ENCODE results near the gene HOXB6.

The HOXB6 gene

DNA sequence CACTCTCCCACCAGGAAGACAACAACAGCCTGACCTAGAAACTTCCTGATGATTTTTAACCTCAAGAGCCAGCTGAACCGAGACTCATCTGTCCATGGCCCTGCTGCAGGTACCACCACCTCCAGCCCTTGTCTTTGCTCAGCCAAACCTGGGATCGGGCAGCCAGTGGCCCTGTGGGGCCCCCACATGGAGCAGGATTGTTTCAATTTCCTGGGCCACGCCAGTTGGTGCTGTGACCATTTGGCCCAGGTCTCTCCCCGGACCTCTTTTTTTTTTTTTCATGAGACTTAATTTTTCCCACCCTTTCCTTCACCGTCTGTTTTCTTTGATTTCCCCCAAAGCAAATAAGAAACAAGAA, 51.6 kb downstream of the HOXB6 start:
- DNase-seq (ENCODE audit: low read depth in 2 of 2), result no peak

- no peak for DNase-seq (ENCODE audit: low read depth in 2 of 2)
These were observed 52.2 kb downstream of the HOXB6 start for GRCh38 chr17:48552466-48553189.

GRCh38 chr17:48551596-48552465, 53.0 kb downstream of the HOXB6 start:
- no peak for DNase-seq (ENCODE audit: low read depth in 2 of 2)

DNA sequence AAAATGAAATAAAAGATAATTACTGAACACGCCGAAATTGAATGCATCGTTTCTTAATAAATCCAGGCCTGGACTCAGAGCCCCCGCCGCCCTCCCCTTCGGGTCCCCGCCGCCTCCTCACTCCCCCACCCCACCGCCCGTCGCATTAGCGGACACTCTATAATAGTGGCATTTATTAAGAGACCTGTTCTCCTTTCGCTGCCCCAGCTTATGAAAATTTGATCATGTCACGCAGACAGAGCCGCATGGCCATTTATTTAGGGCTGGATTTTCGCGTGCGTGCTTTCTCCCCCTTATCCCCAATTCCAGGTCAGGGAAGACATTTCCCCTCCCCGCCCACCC, 53.6 kb downstream of the HOXB6 start:
- DNase-seq (ENCODE audit: low read depth in 2 of 2), result no peak

- DNase-seq (ENCODE audit: low read depth in 2 of 2), result no peak
These were observed 54.1 kb downstream of the HOXB6 start for GRCh38 chr17:48550502-48551213.

DNA sequence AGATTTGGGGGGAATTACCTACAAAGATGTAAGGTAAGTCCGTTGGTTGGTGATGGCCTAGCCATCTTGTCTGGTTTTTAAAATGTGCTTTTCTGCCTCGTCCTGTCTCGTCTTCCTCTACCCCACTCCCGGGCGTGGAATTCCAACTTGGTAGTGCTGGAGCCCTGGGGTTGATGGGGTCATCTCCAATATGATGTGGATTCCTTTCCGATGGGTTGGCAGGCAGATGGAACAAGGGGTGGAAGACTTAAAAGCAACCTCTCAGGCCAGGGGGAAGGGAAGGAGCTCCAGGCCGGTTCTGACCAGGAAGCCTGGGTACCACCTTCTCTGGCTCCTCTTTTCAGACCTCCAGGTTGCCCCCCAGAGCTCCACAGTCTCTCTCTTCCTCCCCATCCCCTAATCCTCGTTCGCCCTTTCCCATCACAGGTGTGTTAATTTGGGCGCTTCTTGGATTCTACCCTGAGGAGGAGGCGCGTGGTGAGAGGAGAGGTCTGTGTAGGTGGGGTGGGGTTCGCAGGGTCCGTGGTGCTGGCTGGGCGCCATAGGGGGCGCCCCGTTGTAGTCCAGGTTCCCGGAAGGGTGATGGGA, 54.8 kb downstream of the HOXB6 start:
- no peak for DNase-seq (ENCODE audit: low read depth in 2 of 2)

GRCh38 chr17:48549281-48549630, 55.5 kb downstream of the HOXB6 start:
- no peak for DNase-seq (ENCODE audit: low read depth in 2 of 2)

- no peak for DNase-seq (ENCODE audit: low read depth in 2 of 2)
These were observed 56.1 kb downstream of the HOXB6 start for GRCh38 chr17:48548523-48549280.

DNA sequence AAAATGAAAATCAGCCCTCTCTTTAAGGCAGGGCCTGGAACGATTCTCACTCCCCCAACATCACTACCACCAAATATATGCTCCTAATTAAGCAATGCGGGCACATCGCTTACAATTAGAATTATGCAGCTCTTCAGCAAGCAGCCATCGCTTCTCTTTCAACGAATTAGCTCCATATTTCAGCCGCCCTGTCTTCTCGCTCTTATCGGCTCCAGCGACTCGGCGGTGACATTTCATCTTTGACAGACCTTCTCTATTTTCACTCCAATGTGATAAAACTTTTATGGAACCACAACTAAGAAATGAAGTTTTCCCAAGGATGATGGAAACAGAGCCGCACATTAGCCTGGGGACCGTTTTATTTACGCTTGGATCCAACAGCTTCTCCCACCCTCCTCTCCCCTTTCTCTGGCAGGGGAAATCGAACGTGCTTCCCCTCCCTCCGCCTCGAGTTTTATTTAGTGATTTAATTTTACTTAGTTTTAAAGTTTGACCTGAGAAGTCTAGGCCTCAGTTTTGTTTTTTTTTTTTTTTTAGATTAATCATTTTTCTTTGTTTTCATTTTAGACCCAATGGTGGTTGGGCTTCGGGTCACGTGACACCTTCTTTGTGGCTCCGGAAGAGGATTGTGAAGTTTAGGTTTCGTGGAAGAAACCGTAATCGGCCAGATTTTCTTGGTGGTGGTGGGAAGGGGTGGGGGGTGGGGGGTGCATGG, 56.8 kb downstream of the HOXB6 start:
- peak in 1 of 2 donors; percentile 24 for DNase-seq (ENCODE audit: low read depth in 2 of 2)

DNA sequence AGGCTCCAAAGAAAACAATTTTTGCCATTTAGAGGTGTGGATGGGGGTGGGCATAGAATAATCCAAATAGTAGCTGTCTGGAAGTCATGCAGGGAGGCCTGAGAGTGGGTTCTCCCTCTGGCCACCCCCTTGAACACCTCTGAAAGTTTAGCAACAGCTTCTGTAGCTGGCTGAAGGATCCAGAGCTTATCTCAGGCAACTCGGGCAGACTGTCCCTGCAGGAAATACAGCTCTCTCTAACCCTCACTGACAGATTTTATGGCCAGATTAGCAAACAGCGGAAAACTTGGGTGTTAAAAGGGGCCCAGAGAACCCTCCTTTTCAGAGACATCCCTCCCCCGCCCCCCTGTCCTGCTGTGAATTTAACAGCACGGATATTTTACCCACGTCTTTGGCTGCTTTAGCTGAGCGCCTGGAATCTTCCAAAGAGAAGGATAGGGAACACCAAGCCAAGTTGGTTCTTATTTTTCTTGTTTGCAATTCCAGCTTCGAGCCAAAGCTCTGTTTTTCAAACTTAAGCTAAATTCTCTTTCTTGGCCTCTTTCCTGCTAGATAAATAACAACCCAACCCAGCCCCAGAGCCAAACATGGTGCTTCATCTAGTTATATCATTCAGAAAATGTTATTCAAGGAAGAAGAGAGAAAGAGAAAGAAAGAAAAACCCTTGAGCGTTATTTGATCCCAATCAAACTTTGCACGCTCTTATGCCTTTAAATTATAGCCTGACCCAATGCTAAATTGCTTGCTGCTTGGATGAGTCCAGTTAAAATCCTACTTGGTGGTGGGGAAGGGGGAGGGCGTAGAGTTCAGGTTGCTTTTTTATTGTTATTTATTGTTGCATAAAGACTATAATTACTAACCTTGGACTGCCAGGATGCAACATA, 57.6 kb downstream of the HOXB6 start:
- no peak for DNase-seq (ENCODE audit: low read depth in 2 of 2)

- DNase-seq (ENCODE audit: low read depth in 2 of 2), result no peak
These were observed 58.5 kb downstream of the HOXB6 start for GRCh38 chr17:48546137-48546923.

Data from stimulated activated CD4-positive, alpha-beta T cell treated with anti-CD3 and anti-CD28 coated beads, Interleukin-4, amount 100 ng/mL, for 48 hours (primary cell).